ENCODE results near the gene MIA3. TPM values are rescaled to one million over a fixed set of nuclear protein-coding genes. Genes with fewer than 3 reads are reported as not detected.
"Not testable (repeated sequence)": the region's sequence is repeated elsewhere in the genome, so short reads cannot be mapped to it uniquely, and the experiment has no call there.

The MIA3 gene
- total RNA-seq, 2 donors from 2014 or later, result 64.3 to 74.9 TPM

GRCh38 chr1:222594789-222595188 lies 23.1 kb upstream of the MIA3 start:
- no peak for TF ChIP-seq POLR2AphosphoS5 (IDR thresholded peaks at IDR 0.05)
- no peak for TF ChIP-seq POLR2A (IDR thresholded peaks at IDR 0.05)
- no peak for TF ChIP-seq CTCF (IDR thresholded peaks at IDR 0.05)
- intact Hi-C loops (cut with DNase I), result no loop called here
- no peaks in the 10 kb centered on the region for H3K36me3 ChIP-seq
- WGBS, result 95% methylated on average over 3 of the region's 3 CpGs
- no peak for DNase-seq (ENCODE audit: low spot score)
- no peaks in the 10 kb centered on the region for H3K9me3 ChIP-seq
- no peak overlapping the region for H3K4me3 ChIP-seq
- H3K4me1 ChIP-seq (replicated peaks), result peaks cover 2% of the 10 kb centered on the region
- no peaks in the 10 kb centered on the region for H3K27me3 ChIP-seq (replicated peaks; ENCODE audit: insufficient read depth)
- H3K27ac ChIP-seq, result no peak overlapping the region

GRCh38 chr1:222596696-222597095 lies 21.2 kb upstream of the MIA3 start:
- no peaks in the 10 kb centered on the region for H3K27me3 ChIP-seq (replicated peaks; ENCODE audit: insufficient read depth)
- intact Hi-C loops (cut with DNase I), result no loop called here
- H3K27ac ChIP-seq, result no peak overlapping the region
- no peak overlapping the region for H3K4me3 ChIP-seq
- TF ChIP-seq POLR2A (IDR thresholded peaks at IDR 0.05) (no peak), POLR2AphosphoS5 (IDR thresholded peaks at IDR 0.05) (no peak), CTCF (IDR thresholded peaks at IDR 0.05) (no peak)
- H3K36me3 ChIP-seq, result no peaks in the 10 kb centered on the region
- no peak for DNase-seq (ENCODE audit: low spot score)
- H3K4me1 ChIP-seq (replicated peaks), result no peaks in the 10 kb centered on the region
- no peaks in the 10 kb centered on the region for H3K9me3 ChIP-seq
- 90% methylated on average over 4 of the region's 4 CpGs for WGBS

GRCh38 chr1:222600281-222600680 lies 17.6 kb upstream of the MIA3 start:
- no peak overlapping the region for H3K4me3 ChIP-seq
- no peaks in the 10 kb centered on the region for H3K27me3 ChIP-seq (replicated peaks; ENCODE audit: insufficient read depth)
- whole genome bisulfite sequencing, result 49% methylated on average over 1 of the region's 1 CpG
- intact Hi-C loops (cut with DNase I), result no loop called here
- peak overlapping the region in 1 of 2 donors; percentile 30 for H3K27ac ChIP-seq
- TF ChIP-seq POLR2A (IDR thresholded peaks at IDR 0.05) (no peak), POLR2AphosphoS5 (IDR thresholded peaks at IDR 0.05) (peak; percentile 61)
- H3K36me3 ChIP-seq, result no peaks in the 10 kb centered on the region
- DNase-seq (ENCODE audit: low spot score), result peak; percentile 33
- no peaks in the 10 kb centered on the region for H3K4me1 ChIP-seq (replicated peaks)
- no peaks in the 10 kb centered on the region for H3K9me3 ChIP-seq

GRCh38 chr1:222601257-222601656 lies 16.6 kb upstream of the MIA3 start:
- H3K27me3 ChIP-seq (replicated peaks; ENCODE audit: insufficient read depth), result no peaks in the 10 kb centered on the region
- H3K9me3 ChIP-seq, result no peaks in the 10 kb centered on the region
- intact Hi-C loops (cut with DNase I), result no loop called here
- TF ChIP-seq CTCF (IDR thresholded peaks at IDR 0.05), result no peak
- TF ChIP-seq POLR2AphosphoS5 (IDR thresholded peaks at IDR 0.05), result no peak
- TF ChIP-seq POLR2A (IDR thresholded peaks at IDR 0.05), result no peak
- no peaks in the 10 kb centered on the region for H3K36me3 ChIP-seq
- peak overlapping the region in 1 of 2 donors; percentile 30 for H3K27ac ChIP-seq
- no peaks in the 10 kb centered on the region for H3K4me1 ChIP-seq (replicated peaks)
- H3K4me3 ChIP-seq, result no peak overlapping the region
- 72% methylated on average over 3 of the region's 3 CpGs for WGBS
- DNase-seq (ENCODE audit: low spot score), result no peak

GRCh38 chr1:222606757-222607156 lies 11.1 kb upstream of the MIA3 start:
- H3K4me1 ChIP-seq (replicated peaks), result no peaks in the 10 kb centered on the region
- no peaks in the 10 kb centered on the region for H3K36me3 ChIP-seq
- no peak overlapping the region for H3K27ac ChIP-seq
- H3K9me3 ChIP-seq, result no peaks in the 10 kb centered on the region
- DNase-seq (ENCODE audit: low spot score), result no peak
- H3K4me3 ChIP-seq, result no peak overlapping the region
- WGBS, result 95% methylated on average over 1 of the region's 1 CpG
- intact Hi-C loops (cut with DNase I), result no loop called here
- no peaks in the 10 kb centered on the region for H3K27me3 ChIP-seq (replicated peaks; ENCODE audit: insufficient read depth)
- no peak for TF ChIP-seq POLR2AphosphoS5 (IDR thresholded peaks at IDR 0.05)
- TF ChIP-seq POLR2A (IDR thresholded peaks at IDR 0.05), result no peak
- TF ChIP-seq CTCF (IDR thresholded peaks at IDR 0.05), result no peak

GRCh38 chr1:222609111-222609510 lies 8.8 kb upstream of the MIA3 start:
- H3K9me3 ChIP-seq; H3K4me1 ChIP-seq (replicated peaks); H3K27me3 ChIP-seq (replicated peaks; ENCODE audit: insufficient read depth); intact Hi-C loops (cut with DNase I); H3K36me3 ChIP-seq; DNase-seq (ENCODE audit: low spot score); H3K4me3 ChIP-seq; H3K27ac ChIP-seq: not testable (repeated sequence)
- WGBS, result 67% methylated on average over 1 of the region's 1 CpG

Measured in prostate gland (tissue), 2 donors.